CD4-positive, alpha-beta T cell treated with Interleukin-10 for 1 hour (primary cell): ENCODE results near the gene TRAPPC8.
"Not testable (repeated sequence)": the region's sequence is repeated elsewhere in the genome, so short reads cannot be mapped to it uniquely, and the experiment has no call there.

Source experiments
- DNase-seq: peaks from one replicate; pipeline ENCODE4 v3.0.0-alpha.2; 2020

TRAPPC8 gene

DNA sequence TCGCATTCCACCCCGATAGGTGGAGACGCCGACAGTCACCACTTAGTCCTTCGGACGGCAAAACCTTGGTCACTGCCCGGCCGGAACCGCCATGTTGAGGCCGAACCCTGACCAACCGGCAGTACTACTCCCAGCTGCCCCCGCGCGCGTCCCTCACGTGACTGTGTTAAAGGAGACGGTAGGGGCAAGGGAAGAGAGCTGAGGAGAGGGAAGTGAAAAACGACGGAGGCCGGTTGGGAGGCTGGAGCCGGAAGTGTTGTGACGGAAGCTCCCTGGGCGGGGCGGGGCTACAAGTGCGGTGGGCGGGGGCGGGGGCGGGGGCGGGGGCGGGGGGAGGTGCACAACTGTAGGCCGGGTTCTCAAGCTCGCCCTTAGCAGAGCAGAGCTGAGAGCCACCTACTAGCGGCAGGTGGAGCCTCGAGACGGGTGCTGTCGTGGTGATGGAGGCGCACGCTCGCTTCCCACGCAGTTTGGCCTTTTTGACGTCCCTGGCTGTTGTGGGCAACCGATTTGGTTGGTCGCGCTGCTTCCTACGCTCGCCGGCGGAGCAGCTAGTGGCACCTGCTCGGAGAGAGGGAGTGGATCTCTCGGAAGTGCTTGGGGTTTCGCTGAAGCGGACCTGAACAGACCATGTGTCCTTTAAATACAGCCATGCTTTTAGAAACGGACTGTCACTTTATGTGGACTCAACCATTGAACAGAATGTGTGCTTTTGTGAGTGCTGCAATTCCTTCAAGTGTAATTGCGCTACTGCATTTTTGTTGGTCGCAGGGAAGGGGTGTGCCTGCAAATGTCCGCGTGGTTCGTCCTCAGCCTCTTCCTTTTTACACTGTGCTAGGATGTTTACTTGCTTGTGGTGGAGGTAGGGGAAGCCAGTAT lies at the start of gene TRAPPC8:
Gene TRAPPC8 (minus strand): TSS at position 130 of the 879 bp plus-strand sequence. CDS start 364 bp downstream, outside the sequence.
- peak; percentile 92 for DNase-seq

DNA sequence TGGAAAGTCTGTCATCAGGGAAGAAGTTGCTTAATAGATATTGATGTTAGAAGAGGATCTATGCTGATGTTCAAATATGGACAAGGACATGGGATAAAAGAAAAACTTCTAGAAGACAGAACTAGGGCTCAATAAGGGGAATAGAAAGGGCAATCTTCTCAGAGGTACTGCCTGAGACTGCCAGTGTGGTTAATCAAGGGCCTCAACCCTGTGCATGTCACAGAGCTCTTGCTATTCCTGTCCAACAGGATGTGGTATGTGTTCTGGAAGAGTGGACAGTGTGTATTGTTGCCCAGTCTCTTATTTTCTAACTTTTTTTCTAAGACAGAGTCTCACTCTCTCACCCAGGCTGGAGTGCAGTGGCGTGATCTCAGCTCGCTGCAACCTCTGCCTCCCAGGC lies 47.9 kb upstream of the TRAPPC8 start:
- no peak for DNase-seq

DNA sequence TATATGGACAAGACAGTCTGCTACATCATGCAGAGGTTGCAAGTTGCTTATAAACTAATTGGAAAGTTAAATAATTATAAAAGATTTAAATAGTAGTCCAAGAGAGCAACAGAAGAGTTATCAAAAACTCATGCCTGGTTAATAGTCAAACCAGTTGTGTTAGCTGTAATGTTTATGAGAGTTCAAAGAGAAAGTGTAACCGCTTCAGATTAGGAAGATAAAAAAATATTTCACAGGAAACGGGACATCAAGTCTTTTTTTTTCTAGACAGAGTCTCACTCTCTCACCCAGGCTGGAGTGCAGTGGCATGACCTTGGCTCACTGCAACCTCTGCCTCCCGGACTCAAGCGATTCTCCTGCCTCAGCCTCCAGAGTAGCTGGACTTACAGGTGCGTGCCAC lies 41.0 kb upstream of the TRAPPC8 start:
- DNase-seq: peak; percentile 27

DNA sequence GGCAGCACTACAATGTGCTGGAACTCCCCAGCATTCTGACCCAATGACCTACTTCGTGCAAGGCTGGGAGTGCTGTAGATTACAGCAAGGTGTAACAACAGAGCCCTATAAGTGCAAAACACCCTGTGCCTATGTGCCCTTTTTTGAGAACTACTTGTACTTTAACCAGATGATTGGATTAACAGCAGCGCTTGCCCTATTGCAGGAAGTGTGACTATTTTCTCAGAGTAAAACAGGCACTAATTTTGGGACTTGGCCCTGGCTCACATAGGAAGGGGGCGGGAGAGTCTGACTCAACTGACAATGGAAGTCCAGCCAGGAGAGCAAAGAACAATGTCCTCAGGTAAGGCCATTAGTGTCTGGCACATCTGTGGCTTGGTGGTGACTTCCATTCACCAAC lies 40.1 kb upstream of the TRAPPC8 start:
- DNase-seq: no peak

DNA sequence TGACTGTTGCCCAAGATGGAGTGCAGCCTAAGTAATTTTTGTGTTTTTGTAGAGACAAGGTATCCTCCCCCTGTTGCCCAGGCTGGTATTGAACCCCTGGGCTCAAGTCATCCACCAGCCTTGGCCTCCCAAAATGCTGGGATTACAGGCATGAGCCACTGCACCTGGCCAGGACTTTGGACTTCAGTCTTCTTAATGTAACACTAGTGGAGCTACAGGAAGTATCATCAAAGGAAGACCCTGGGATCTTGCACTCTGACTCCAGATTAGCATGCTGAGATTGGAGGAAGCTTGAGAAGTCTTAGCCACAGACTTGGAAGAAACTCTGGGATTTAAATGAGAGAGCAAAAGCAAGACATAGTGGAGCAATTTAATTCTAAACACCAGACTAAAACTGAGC lies 37.9 kb upstream of the TRAPPC8 start:
- DNase-seq: no peak

DNA sequence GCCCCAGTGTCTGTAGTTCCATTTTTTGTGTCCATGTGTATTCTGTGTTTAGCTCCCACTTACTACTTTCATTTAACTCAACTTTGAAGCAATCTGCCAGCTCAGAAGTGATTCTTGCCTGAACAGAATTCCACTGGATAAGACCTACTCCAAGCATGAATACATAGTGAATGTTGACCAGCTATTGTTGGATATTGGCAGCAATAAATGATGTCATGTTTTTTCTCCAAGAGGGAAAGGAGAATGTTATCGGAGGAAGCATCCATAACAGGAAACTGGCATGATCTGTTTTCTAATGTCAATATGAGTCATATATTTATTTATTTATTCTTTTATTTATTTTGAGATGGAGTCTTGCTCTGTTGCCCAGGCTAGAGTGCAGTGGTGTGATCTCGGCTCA lies 36.8 kb upstream of the TRAPPC8 start:
- DNase-seq: no peak

- DNase-seq: no peak
Observed at GRCh38 chr18:31978616-31979015, 35.7 kb upstream of the TRAPPC8 start.

DNA sequence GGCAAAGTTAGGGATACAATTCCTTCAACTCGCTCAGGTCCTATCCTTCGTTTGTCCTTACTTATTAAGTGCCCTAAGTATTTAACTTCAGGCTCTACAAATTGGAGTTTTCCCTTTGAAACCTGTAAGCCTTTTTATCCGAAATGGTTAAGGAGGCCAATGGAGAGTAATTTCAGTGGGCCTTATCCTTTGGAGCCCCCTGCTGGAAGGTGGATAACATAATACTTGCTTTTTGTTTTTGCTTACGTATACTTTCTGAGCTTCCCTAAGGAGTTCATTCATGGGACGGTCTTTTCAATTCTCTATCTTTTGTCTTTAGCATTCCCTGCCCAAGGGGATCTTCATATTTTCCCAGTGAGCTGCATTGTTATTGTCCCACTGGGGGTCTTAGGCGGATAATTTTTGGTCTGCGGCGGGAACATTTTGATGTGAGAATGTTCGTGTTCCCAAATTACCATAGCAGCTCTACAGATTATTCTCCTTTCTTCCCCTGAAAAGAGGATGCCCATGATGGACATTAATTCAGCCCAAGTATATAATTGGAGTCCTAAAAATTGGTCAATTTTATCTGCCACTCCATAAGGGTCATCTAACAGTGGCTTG lies 34.4 kb upstream of the TRAPPC8 start:
- peak; percentile 58 for DNase-seq

DNA sequence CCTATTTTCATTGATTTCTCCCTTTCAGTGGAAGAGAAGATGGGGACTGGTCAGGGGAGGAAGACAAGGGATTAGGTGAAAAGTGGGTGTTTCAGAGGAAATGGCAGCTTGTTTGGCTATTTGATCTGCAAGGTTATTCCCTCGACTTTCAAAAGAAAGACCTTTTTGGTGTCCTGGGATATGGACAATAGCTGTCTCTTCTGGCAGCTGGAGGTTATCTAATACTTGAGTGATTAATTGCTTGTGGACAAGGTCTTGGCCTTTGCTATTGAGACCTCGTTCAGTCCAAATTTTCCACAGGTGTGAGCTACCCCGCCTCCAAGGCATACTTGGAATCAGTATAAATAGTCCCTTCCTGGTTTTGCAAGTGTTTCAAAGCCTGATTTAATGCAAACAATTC lies 33.3 kb upstream of the TRAPPC8 start:
- DNase-seq: no peak

GRCh38 chr18:31973929-31974546 lies 31.1 kb upstream of the TRAPPC8 start:
- DNase-seq: no peak

DNA sequence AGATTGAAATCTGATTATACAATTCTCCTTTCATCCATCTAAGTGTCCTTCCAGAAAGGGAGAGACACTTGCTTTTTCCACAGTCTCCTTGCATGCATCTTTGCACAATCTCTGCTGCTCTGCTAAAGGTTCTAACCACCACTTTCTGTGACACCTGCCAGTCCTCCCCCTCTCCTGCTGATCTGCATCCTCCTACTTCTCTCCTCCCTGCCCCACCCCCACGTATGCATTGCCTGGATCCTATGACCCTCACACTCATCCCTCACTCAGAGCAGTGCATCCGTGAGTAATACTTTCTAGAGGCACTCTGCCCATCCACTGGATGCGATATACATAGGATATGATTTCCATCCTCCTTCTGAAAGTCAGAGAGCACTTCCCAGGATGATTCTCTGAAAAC lies 27.7 kb upstream of the TRAPPC8 start:
- DNase-seq: no peak

GRCh38 chr18:31965316-31965970 lies 22.5 kb upstream of the TRAPPC8 start:
- no peak for DNase-seq

- DNase-seq: no peak
Observed at GRCh38 chr18:31957728-31958127, 14.8 kb upstream of the TRAPPC8 start.

- no peak for DNase-seq
Observed at GRCh38 chr18:31954349-31954748, 11.4 kb upstream of the TRAPPC8 start.

- DNase-seq: not testable (repeated sequence)
Observed at GRCh38 chr18:31953699-31954098, 10.8 kb upstream of the TRAPPC8 start.

- DNase-seq: no peak
Observed at GRCh38 chr18:31952223-31952622, 9.3 kb upstream of the TRAPPC8 start.

- DNase-seq: no peak
Observed at GRCh38 chr18:31950583-31950982, 7.7 kb upstream of the TRAPPC8 start.

GRCh38 chr18:31948349-31948748 lies 5.4 kb upstream of the TRAPPC8 start:
- DNase-seq: not testable (repeated sequence)

- DNase-seq: no peak
Observed at GRCh38 chr18:31946305-31947046, 3.5 kb upstream of the TRAPPC8 start.

GRCh38 chr18:31943878-31944816 lies 1.2 kb upstream of the TRAPPC8 start:
- DNase-seq: no peak

DNA sequence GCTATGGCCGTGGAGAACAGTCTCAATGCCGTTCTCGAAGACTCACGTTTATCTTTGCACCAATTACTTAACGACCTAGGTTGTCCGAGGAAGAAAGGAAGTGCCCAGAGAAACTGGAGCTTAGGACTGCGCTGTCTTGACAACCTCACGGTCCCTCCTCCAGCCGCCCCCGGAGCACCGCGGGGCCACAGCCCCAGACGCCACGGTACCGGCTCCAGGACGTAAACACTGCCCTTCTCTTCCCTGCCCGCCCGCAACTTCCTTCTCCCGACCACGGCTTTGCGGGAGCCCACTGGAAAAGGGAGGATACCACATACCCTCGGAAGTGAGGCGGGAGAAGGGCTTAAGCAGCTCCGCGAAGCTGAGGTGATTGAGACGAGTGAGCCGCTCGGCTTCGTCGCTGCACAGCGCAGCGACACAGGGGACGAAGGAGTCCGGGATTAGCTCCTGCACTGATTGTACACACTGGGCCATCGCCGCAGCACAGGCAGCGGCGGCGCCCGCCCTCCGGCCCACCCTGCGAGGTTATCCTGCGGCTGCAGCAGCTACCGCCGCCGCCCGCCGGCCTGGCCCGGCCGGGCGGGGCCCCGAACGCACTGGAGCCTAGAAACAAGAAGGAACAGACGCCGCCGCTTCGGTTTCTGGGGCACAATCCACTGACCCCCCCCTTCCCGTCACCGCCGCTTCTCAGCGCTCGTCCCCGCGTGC lies 483 bp downstream of the TRAPPC8 start:
- no peak for DNase-seq
